ENCODE measurements around the gene ZBTB7C. TPM values are rescaled to one million over a fixed set of nuclear protein-coding genes. Genes with fewer than 3 reads are reported as not detected.
A peak's percentile ranks its signal among the peaks of the same experiment; 100 is the strongest.

ZBTB7C gene
- total and polyA plus RNA-seq, 2 experiments from 2014 or later, result 2.3 to 5.5 TPM

GRCh38 chr18:48413342-48413741, 4.2 kb upstream of the ZBTB7C start:
- Histone ChIP-seq H3K27ac (no peak overlapping the region), H3K36me3 (no peaks in the 10 kb centered on the region), H3K9me3 (ENCODE audit: low read depth) (no peaks in the 10 kb centered on the region), H3K27me3 (peaks cover 41% of the 10 kb centered on the region), H3K4me1 (ENCODE audit: low read depth) (no peaks in the 10 kb centered on the region), H3K4me3 (no peak overlapping the region)
- no peak for TF ChIP-seq CTCF (IDR thresholded peaks at IDR 0.05; ENCODE audit: low read depth, low read length)
- DNase-seq (ENCODE audit: low read depth in 1 of 2, low spot score in 1 of 2), result no peak

- Histone ChIP-seq H3K27me3 (peaks cover 50% of the 10 kb centered on the region), H3K4me3 (no peak overlapping the region), H3K4me1 (ENCODE audit: low read depth) (peaks cover 2% of the 10 kb centered on the region), H3K27ac (no peak overlapping the region), H3K36me3 (no peaks in the 10 kb centered on the region), H3K9me3 (ENCODE audit: low read depth) (no peaks in the 10 kb centered on the region)
- peak; percentile 83 for TF ChIP-seq CTCF (IDR thresholded peaks at IDR 0.05; ENCODE audit: low read depth, low read length)
- peak; percentile 37 to 72 for DNase-seq (ENCODE audit: low read depth in 1 of 2, low spot score in 1 of 2)
Observed at GRCh38 chr18:48412339-48412929, 3.3 kb upstream of the ZBTB7C start.

- H3K27ac ChIP-seq, result no peak overlapping the region
- H3K27me3 ChIP-seq, result peaks cover 44% of the 10 kb centered on the region
- no peak for TF ChIP-seq CTCF (IDR thresholded peaks at IDR 0.05; ENCODE audit: low read depth, low read length)
Observed at GRCh38 chr18:48410095-48410920, 1.1 kb upstream of the ZBTB7C start.

DNA sequence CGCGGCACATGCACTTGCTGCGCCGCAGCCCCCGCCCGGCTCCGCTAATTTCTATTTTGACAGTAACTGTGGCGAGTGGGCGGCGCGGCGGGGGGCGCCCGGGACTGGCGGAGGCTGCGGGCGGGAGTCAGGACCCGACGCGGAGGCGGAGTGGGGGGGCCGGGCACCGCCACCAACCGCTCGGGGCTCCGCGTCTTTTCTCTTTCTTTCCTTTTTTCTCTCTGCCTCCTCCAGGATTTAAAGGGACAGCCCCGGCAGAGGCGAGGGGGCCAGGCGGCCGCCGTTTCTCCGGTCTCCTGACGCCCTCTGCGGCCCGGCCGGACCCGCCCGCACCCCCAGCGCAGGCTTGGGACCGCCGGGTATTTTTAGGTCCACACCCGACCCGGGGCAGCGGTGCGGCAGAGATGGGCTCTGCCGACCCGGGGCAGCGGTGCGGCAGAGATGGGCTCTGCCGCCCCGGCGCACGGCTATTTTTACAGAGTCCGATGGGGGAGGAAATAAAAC, 460 bp upstream of the ZBTB7C start:
- no peak overlapping the region for H3K27ac ChIP-seq
- DNase-seq (ENCODE audit: low read depth in 1 of 2, low spot score in 1 of 2), result peak in 1 of 2 donors; percentile 70
- H3K27me3 ChIP-seq, result peaks cover 40% of the 10 kb centered on the region
- no peak for TF ChIP-seq CTCF (IDR thresholded peaks at IDR 0.05; ENCODE audit: low read depth, low read length)
- peaks cover 11% of the 10 kb centered on the region for H3K4me1 ChIP-seq (ENCODE audit: low read depth)
- no peaks in the 10 kb centered on the region for H3K36me3 ChIP-seq
- no peaks in the 10 kb centered on the region for H3K9me3 ChIP-seq (ENCODE audit: low read depth)
- peak overlapping the region; percentile 83 for H3K4me3 ChIP-seq

More at GRCh38 chr18:48410095-48410920, 1.1 kb upstream of the ZBTB7C start:
- Histone ChIP-seq H3K4me3 (peak overlapping the region; percentile 83), H3K4me1 (ENCODE audit: low read depth) (peaks cover 11% of the 10 kb centered on the region), H3K36me3 (no peaks in the 10 kb centered on the region), H3K9me3 (ENCODE audit: low read depth) (no peaks in the 10 kb centered on the region)
- DNase-seq (ENCODE audit: low read depth in 1 of 2, low spot score in 1 of 2), result peak; percentile 88 to 96

- no peak for TF ChIP-seq CTCF (IDR thresholded peaks at IDR 0.05; ENCODE audit: low read depth, low read length)
- no peaks in the 10 kb centered on the region for H3K36me3 ChIP-seq
- peak overlapping the region; percentile 83 for H3K4me3 ChIP-seq
- no peak overlapping the region for H3K27ac ChIP-seq
- no peaks in the 10 kb centered on the region for H3K9me3 ChIP-seq (ENCODE audit: low read depth)
- peaks cover 33% of the 10 kb centered on the region for H3K27me3 ChIP-seq
- DNase-seq (ENCODE audit: low read depth in 1 of 2, low spot score in 1 of 2), result peak in 1 of 2 donors; percentile 10
- H3K4me1 ChIP-seq (ENCODE audit: low read depth), result peaks cover 11% of the 10 kb centered on the region
Observed at GRCh38 chr18:48408111-48408726, 964 bp downstream of the ZBTB7C start.

All from cardiac muscle cell (in vitro differentiated cells and primary cell).